GM12878 (cell line): ENCODE measurements around the gene CCNI. TPM values are rescaled to one million over a fixed set of nuclear protein-coding genes. Genes with fewer than 3 reads are reported as not detected.

Experiments
- ASH2L ChIP-seq: fragments of 300-600, 200-600 bp; sonication (generic); IDR thresholded peaks from 2 replicates; pipeline ENCODE4 v1.6.1; 2017; ENCODE audit warnings: low read depth, mild to moderate bottlenecking, borderline replicate concordance
- ATF3 ChIP-seq: IDR thresholded peaks from 2 replicates; pipeline ENCODE4 v1.6.1; 2011; ENCODE audit warnings: low read depth, mild to moderate bottlenecking, low read length, moderate library complexity, borderline replicate concordance; ENCODE audit errors: extremely low read depth
- BRCA1 ChIP-seq: IDR thresholded peaks from 2 replicates; pipeline ENCODE4 v1.6.1; 2011; ENCODE audit warnings: low read depth, low read length, improper control_type of control experiment
- CBX3 ChIP-seq: fragments of 200-600 bp; sonication (generic); IDR thresholded peaks from 2 replicates; pipeline ENCODE4 v1.6.1; 2016; ENCODE audit warnings: low read depth, borderline replicate concordance
- CREB1 ChIP-seq: IDR thresholded peaks from 2 replicates; pipeline ENCODE4 v1.6.1; 2012; ENCODE audit warnings: low read depth, mild to moderate bottlenecking, inconsistent platforms
- EP300 ChIP-seq, 2 experiments: fragments of 150-350 bp in 1 of 2; IDR thresholded peaks; 2 replicates each; pipeline ENCODE4 v1.6.1; 2011 to 2012; ENCODE audit warnings: low read depth in 2 of 2, low read length in 2 of 2, borderline replicate concordance in 1 of 2, improper control_type of control experiment in 1 of 2, inconsistent platforms in 1 of 2; ENCODE audit not compliant: control insufficient read depth in 1 of 2
- MXI1 ChIP-seq: fragments of 150-350 bp; IDR thresholded peaks from 2 replicates; pipeline ENCODE4 v1.6.1; 2011; ENCODE audit warnings: low read depth, mild to moderate bottlenecking, inconsistent platforms, low read length, improper control_type of control experiment
- MYB ChIP-seq: fragments of 150-350 bp; IDR thresholded peaks from 2 replicates; pipeline ENCODE4 v1.6.1; 2014; ENCODE audit warnings: mild to moderate bottlenecking, low read depth, low read length, borderline replicate concordance
- RAD21 ChIP-seq: IDR thresholded peaks from 2 replicates; pipeline ENCODE4 v1.6.1; 2011; ENCODE audit warnings: mild to moderate bottlenecking, low read depth, low read length, moderate library complexity; ENCODE audit not compliant: insufficient read depth
- RELB ChIP-seq: fragments of 450-650 bp; IDR thresholded peaks from 2 replicates; pipeline ENCODE4 v1.6.1; 2017; ENCODE audit warnings: low read depth, mild to moderate bottlenecking, moderate library complexity
- SMARCA5 ChIP-seq: fragments of 450-650 bp; IDR thresholded peaks from 2 replicates; pipeline ENCODE4 v1.6.1; 2017; ENCODE audit warnings: mild to moderate bottlenecking
- SREBF1 ChIP-seq: IDR thresholded peaks from 2 replicates; pipeline ENCODE4 v1.6.1; 2012; ENCODE audit warnings: mild to moderate bottlenecking, low read length
- ZNF384 ChIP-seq: IDR thresholded peaks from 2 replicates; pipeline ENCODE4 v1.6.1; 2012; ENCODE audit warnings: low read depth, mild to moderate bottlenecking, low read length, improper control_type of control experiment, borderline replicate concordance
- polyA plus RNA-seq, 11 experiments: library from polyadenylated mRNA; depleted of rRNA in 4 of 11; unstranded in 6 of 11; stranded (reverse) in 5 of 11; fragments of >200 nt; fragmentation: Nextera tagmentation in 4 of 11; fragmentation: Illumina TruSeq in 1 of 11; extraction: Ambion mirVana in 4 of 11; extraction: Trizol in 1 of 11; gene quantifications; 1 replicate in 1 of 11; 2 replicates in 10 of 11; pipeline versions ENCODE4 v1.2.1 to v1.2.3, GENCODE V29; 2011 to 2016; ENCODE audit warnings: inconsistent platforms in 2 of 11, missing spikeins in 2 of 11, low read depth in 1 of 11
- total RNA-seq, 4 experiments: library from RNA; depleted of rRNA in 3 of 4; stranded (reverse); fragments of >200 nt in 3 of 4; fragmentation: Illumina TruSeq in 1 of 4; extraction: Trizol in 1 of 4; gene quantifications; 2 replicates each; pipeline versions ENCODE4 v1.2.1 to v1.2.3, GENCODE V29; 2013 to 2021
- TF ChIP-seq, protein P1 (sequence below): IDR thresholded peaks from 2 replicates; pipeline ENCODE4 v1.6.1; 2012; ENCODE audit warnings: low read depth, low read length, improper control_type of control experiment
- TF ChIP-seq, protein P2 (sequence below): IDR thresholded peaks from 2 replicates; pipeline ENCODE4 v1.6.1; 2011; ENCODE audit warnings: low read depth, low read length, improper control_type of control experiment, borderline replicate concordance
- TF ChIP-seq, protein P3 (sequence below): fragments of 450-650 bp; IDR thresholded peaks from 2 replicates; pipeline ENCODE4 v1.6.1; 2017; ENCODE audit warnings: mild to moderate bottlenecking, moderate library complexity

Gene CCNI
- total and polyA plus RNA-seq, 10 of the 15 experiments (the other 5 are each of a cell fraction or from before 2014, with no cell fraction given): 70.6 to 178 (median 105) TPM

GRCh38 chr4:77095101-77095821, 19.5 kb upstream of the CCNI start (continued):
- TF ChIP-seq CREB1 (peak; percentile 30; the same call in 1 of the 2 replicates), EP300 (IDR thresholded peaks at IDR 0.05; ENCODE audit: borderline replicate concordance in 1 of 2, control insufficient read depth in 1 of 2, low read depth in 2 of 2, low read length in 2 of 2) (no peak), RELB (no peak), ZNF384 (no peak), ATF3 (no peak), SREBF1 (no peak), CBX3 (no peak), BRCA1 (no peak), SMARCA5 (peak; percentile 90), MYB (no peak), ASH2L (no peak), RAD21 (peak; percentile 80), MXI1 (no peak)
- TF ChIP-seq, protein P1, sequence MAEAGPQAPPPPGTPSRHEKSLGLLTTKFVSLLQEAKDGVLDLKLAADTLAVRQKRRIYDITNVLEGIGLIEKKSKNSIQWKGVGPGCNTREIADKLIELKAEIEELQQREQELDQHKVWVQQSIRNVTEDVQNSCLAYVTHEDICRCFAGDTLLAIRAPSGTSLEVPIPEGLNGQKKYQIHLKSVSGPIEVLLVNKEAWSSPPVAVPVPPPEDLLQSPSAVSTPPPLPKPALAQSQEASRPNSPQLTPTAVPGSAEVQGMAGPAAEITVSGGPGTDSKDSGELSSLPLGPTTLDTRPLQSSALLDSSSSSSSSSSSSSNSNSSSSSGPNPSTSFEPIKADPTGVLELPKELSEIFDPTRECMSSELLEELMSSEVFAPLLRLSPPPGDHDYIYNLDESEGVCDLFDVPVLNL: no peak
- TF ChIP-seq, protein P2, sequence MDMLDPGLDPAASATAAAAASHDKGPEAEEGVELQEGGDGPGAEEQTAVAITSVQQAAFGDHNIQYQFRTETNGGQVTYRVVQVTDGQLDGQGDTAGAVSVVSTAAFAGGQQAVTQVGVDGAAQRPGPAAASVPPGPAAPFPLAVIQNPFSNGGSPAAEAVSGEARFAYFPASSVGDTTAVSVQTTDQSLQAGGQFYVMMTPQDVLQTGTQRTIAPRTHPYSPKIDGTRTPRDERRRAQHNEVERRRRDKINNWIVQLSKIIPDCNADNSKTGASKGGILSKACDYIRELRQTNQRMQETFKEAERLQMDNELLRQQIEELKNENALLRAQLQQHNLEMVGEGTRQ: no peak
- TF ChIP-seq, protein P3, sequence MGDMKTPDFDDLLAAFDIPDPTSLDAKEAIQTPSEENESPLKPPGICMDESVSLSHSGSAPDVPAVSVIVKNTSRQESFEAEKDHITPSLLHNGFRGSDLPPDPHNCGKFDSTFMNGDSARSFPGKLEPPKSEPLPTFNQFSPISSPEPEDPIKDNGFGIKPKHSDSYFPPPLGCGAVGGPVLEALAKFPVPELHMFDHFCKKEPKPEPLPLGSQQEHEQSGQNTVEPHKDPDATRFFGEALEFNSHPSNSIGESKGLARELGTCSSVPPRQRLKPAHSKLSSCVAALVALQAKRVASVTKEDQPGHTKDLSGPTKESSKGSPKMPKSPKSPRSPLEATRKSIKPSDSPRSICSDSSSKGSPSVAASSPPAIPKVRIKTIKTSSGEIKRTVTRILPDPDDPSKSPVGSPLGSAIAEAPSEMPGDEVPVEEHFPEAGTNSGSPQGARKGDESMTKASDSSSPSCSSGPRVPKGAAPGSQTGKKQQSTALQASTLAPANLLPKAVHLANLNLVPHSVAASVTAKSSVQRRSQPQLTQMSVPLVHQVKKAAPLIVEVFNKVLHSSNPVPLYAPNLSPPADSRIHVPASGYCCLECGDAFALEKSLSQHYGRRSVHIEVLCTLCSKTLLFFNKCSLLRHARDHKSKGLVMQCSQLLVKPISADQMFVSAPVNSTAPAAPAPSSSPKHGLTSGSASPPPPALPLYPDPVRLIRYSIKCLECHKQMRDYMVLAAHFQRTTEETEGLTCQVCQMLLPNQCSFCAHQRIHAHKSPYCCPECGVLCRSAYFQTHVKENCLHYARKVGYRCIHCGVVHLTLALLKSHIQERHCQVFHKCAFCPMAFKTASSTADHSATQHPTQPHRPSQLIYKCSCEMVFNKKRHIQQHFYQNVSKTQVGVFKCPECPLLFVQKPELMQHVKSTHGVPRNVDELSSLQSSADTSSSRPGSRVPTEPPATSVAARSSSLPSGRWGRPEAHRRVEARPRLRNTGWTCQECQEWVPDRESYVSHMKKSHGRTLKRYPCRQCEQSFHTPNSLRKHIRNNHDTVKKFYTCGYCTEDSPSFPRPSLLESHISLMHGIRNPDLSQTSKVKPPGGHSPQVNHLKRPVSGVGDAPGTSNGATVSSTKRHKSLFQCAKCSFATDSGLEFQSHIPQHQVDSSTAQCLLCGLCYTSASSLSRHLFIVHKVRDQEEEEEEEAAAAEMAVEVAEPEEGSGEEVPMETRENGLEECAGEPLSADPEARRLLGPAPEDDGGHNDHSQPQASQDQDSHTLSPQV: no peak
